Stimulated activated CD4-positive, alpha-beta T cell treated with anti-CD3 and anti-CD28 coated beads, Interleukin-4, amount 100 ng/mL, for 48 hours (primary cell): ENCODE measurements around the gene FBLN2.

ENCODE experiments used
- DNase-seq, 2 donors: peaks; one replicate each; pipeline ENCODE4 v3.0.0-alpha.2; 2020; ENCODE audit warnings: low read depth in 2 of 2

The FBLN2 gene

GRCh38 chr3:13566769-13567310, 17.9 kb downstream of the FBLN2 start:
- DNase-seq, result no peak

GRCh38 chr3:13567684-13568514, 19.0 kb downstream of the FBLN2 start:
- DNase-seq, result no peak

DNA sequence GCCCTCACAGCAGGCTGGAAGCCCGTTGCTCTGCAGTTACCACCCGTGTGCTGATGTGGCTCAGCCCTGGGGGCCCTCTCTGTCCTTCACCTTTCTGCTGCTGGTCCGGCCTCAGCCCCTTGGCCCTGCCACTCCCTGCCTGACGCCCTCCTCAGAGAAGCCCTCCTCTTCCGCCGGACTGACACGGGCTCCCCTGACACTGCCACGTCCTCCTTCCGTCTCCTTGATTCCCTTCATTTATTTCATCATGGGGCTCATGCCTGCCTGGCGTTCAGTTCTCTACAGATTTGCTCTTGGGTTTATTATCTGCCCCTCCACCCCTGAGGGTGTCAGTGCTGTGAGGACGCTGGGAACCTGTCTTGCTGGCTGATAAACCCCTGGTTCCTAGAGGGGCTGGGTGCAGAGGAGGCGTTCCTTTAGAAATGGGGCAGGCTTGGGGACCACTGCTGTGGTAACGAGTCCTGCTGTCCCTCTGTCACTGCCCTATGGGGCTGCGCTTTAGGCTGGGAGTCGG, 19.6 kb downstream of the FBLN2 start:
- DNase-seq, result no peak

- DNase-seq, result no peak
Measured at GRCh38 chr3:13569201-13569600, 20.3 kb downstream of the FBLN2 start.

GRCh38 chr3:13569641-13570390, 20.9 kb downstream of the FBLN2 start:
- DNase-seq, result no peak

DNA sequence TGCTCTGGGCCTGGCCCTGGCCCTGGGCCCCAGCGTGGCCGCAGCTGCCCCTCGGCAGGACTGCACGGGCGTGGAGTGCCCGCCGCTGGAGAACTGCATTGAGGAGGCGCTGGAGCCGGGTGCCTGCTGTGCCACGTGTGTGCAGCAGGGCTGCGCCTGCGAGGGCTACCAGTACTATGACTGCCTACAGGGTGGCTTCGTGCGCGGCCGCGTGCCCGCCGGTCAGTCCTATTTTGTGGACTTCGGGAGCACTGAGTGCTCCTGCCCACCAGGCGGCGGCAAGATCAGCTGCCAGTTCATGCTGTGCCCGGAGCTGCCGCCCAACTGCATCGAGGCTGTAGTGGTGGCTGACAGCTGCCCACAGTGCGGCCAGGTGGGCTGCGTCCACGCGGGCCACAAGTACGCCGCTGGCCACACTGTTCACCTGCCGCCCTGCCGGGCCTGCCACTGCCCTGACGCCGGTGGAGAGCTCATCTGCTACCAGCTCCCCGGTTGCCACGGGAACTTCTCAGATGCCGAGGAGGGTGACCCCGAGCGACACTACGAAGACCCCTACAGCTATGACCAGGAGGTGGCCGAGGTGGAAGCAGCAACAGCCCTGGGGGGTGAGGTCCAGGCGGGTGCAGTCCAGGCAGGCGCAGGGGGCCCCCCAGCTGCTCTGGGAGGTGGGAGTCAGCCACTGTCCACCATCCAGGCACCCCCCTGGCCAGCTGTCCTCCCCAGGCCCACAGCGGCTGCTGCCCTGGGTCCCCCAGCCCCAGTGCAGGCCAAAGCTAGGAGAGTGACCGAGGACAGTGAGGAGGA, 21.7 kb downstream of the FBLN2 start:
- no peak for DNase-seq

DNA sequence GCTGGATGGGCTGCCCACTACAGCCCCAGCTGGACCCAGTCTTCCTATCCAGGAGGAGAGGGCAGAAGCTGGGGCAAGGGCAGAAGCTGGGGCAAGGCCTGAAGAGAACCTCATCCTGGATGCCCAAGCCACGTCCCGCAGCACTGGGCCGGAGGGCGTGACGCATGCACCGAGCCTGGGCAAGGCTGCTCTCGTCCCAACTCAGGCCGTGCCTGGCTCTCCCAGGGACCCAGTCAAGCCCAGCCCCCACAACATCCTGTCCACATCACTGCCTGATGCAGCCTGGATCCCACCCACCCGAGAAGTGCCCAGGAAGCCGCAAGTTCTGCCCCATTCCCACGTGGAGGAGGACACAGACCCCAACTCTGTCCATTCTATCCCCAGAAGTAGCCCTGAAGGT, 22.3 kb downstream of the FBLN2 start:
- no peak for DNase-seq

DNA sequence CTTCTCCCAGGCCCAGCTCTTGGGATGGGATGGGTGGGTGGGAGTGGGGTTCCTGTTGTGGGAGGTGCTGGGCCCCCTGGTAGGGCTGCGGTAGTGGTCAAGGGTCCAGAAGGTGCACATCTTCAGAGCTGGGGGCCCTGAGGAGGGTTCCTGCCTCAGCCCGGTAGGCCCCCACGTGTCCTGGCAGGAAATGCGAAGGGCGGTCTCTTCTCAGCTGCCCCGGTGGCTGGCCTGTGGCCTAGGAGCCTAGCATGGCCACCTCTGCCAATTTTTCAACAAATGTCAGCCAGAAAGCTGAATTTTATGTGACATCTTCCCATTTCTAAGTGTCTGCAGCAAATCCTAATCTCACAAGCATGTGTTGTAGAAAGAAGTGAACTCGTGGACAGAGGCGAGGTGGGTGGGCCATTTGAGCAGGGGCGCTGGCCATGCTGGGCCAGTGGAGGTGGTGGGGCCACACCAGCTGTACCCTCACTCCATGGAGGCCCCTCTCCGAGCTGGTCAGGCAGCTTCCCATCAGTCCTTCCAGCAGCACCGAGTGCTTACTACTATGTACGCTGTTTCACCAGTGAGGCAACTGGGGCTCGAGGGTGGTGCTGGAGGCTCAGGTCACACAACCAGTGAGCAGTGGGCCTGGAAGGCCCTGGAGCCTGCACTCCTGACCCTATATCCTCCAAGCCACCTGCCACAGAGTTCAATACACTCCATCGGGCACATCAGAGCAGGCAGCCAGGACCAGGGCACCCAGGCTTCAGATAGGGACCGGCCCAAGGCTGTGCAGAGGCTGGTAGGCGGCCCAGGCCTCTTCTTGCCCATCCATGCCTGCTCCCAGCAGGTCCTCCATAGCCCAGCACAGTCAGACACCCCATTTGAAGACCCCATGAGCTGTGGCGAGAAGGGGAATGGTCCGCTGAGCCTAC, 23.2 kb downstream of the FBLN2 start:
- DNase-seq, result no peak

DNA sequence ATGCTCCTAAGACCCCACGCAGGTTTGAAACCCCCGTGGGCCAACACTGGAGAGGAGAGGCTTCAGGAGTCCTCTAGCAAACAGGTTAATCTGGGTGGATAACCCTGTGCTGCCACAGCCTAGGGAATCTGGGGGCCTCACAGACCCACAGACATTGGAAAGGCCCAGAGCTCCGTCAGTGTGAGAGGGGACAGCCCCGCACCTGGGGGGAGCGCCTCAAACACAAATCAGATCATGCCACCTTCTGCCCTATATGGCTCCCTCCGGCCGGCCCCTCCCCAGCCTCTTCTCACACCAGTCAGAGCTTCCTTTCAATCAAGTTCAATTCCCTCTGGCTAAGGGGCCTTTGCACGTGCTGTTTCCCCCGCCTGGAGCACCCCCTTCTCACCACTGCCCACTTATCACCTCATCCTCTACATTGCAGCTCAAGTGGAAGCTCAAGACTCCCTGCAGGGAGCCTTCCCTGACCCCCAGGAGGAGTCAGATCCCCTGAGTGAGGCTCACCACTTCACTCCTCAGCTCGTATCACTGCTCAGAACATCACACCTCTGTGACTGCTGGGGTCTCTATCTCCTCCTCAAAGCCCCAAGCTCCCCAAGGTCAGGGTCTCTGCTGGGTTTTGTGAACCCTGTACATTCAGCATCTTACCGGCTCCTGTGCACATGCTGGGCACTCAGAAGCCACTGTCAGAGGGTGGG, 24.1 kb downstream of the FBLN2 start:
- DNase-seq, result no peak

DNA sequence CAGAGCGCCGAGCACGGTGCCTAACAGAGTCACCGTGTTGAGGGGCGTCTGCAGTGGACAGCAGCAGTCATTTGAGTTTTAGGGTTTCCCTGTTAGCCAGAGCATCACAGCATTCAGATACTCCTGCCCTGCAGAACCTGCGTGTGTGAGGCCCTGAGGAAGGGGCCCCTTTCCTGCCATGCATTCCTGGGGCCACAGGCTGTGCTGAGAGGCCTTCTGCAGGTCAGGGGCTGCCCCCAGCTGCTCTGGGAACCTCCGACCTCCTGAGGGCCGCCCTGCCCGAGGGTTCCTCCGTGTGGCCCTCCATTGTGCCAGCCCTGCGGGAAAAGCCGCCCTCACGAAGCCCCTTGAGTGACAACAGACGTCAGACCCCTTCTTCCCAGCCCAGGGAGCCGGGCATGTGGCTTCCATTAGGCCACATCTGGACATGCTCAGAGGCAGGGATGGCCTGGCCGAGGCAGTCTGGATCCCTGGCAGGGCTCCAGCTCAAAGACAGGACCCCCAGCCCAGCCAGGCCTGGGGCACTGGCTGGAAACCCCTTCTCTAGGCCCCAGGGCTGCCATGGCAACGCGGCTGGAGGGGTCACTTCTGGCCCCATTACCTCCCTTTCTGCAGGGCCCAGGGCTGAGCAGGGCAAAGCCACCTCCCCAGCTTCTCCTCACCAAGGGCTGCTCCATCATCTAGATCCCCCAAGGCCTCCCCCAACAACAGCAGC, 25.3 kb downstream of the FBLN2 start:
- no peak for DNase-seq

- DNase-seq, result peak in 1 of 2 donors; percentile 17
Measured at GRCh38 chr3:13574798-13575451, 26.0 kb downstream of the FBLN2 start.

DNA sequence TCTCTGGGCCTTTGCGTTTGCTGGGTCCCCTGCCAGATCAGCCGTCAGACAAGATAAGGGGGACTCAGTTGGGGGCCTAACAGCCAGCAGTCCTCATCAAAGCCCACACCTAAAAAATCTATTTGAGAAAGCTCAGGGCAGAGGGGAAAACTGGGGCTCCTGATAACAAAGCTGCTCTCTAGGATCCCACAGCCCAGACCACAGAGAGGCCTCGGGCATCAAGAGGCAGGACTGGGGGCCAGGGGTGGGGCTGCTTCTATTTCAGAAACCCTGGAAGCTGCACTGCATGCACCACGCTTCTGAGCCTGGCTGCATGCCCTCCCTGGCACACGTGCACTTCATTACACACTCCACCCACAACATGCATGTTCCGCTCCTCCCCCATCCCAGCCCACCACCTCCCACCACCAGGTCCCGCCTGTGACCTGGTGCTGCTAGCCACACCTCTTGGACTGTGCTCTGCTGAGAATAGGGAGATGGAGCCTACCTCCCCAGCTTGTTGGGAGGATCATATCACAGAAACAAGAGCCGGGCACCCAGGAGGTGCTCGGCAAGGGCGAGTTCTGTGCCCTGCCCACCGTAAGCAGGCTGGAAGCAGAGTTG, 26.6 kb downstream of the FBLN2 start:
- DNase-seq, result no peak

- DNase-seq, result no peak
Measured at GRCh38 chr3:13577181-13578121, 28.5 kb downstream of the FBLN2 start.

DNA sequence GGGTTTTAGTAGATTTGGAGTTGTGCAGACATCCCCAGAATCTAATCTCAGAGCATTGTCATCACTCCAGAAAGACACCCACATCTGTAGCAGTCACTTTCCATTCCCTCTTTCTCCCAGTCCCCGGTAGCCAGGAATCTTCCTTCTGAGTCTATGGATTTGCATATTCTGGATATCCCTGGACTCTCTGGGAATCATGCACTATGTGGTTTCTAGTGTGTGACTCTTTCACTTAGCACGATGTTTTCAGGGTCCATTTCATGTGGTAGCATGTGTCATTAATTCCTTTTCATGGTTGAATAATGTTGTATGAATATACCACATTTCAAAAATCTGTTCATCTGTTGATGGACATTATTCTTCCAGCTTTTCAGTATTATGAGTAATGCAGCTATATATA, 29.3 kb downstream of the FBLN2 start:
- no peak for DNase-seq

- no peak for DNase-seq
Measured at GRCh38 chr3:13579063-13579462, 30.1 kb downstream of the FBLN2 start.

- no peak for DNase-seq
Measured at GRCh38 chr3:13580256-13581023, 31.5 kb downstream of the FBLN2 start.
